Fibroblast of lung (primary cell): Measurements from ENCODE around the gene WIPF1.

Experiments used
- EZH2 ChIP-seq: IDR thresholded peaks from 2 replicates; pipeline ENCODE4 v1.5.1; 2012; ENCODE audit warnings: low read length, control low read depth, mild to moderate bottlenecking; ENCODE audit errors: missing control alignments
- TF ChIP-seq, protein P1 (sequence below), 2 donors: IDR thresholded peaks in 1 of 2; conservative IDR thresholded peaks in 1 of 2; 1 replicate in 1 of 2; 2 replicates in 1 of 2; pipeline ENCODE4 v1.5.1; 2011 to 2012; ENCODE audit warnings: low read length in 2 of 2, control low read depth in 1 of 2, inconsistent platforms in 1 of 2, low read depth in 1 of 2, mild to moderate bottlenecking in 1 of 2

DNA sequence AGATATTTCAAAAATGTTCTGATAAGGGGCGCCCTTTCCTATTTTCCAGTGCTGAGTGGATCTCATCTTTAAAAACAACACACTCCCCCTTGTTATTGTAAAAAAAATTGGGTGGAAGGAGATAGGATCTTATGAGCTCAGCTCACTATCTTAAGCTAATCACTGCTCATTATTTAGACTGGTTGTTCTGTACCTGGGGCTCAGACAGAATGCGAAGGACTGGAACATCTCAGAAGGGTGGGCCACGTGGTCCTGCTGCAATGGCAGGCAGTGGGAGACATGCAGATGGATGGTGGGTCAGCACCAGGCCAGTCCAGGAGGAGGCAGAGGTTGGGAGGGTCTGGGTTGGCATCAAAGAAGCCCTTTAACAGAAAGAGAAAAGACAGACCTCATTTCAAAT is 62.5 kb downstream of the WIPF1 start:
- TF ChIP-seq, protein P1, sequence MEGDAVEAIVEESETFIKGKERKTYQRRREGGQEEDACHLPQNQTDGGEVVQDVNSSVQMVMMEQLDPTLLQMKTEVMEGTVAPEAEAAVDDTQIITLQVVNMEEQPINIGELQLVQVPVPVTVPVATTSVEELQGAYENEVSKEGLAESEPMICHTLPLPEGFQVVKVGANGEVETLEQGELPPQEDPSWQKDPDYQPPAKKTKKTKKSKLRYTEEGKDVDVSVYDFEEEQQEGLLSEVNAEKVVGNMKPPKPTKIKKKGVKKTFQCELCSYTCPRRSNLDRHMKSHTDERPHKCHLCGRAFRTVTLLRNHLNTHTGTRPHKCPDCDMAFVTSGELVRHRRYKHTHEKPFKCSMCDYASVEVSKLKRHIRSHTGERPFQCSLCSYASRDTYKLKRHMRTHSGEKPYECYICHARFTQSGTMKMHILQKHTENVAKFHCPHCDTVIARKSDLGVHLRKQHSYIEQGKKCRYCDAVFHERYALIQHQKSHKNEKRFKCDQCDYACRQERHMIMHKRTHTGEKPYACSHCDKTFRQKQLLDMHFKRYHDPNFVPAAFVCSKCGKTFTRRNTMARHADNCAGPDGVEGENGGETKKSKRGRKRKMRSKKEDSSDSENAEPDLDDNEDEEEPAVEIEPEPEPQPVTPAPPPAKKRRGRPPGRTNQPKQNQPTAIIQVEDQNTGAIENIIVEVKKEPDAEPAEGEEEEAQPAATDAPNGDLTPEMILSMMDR (conservative IDR thresholded peaks at IDR 0.05 in 1 of 2, IDR thresholded peaks at IDR 0.05 in 1 of 2; ENCODE audit: low read depth in 1 of 2, low read length in 2 of 2), result no peak
- no peak for TF ChIP-seq EZH2
